ENCODE results near the gene PCDH1. TPM values are rescaled to one million over a fixed set of nuclear protein-coding genes. Genes with fewer than 3 reads are reported as not detected.

Gene PCDH1
- polyA plus RNA-seq, 3 donors = 13.7 to 26.7 (median 17.4) TPM

GRCh38 chr5:141807329-141807728, 70.9 kb downstream of the PCDH1 start:
- H3K27ac ChIP-seq (ENCODE audit: low read depth, low read length) = no peak overlapping the region
- WGBS, 3 donors = 75 to 78% (median 77%) methylated on average over 11 of the region's 11 CpGs

DNA sequence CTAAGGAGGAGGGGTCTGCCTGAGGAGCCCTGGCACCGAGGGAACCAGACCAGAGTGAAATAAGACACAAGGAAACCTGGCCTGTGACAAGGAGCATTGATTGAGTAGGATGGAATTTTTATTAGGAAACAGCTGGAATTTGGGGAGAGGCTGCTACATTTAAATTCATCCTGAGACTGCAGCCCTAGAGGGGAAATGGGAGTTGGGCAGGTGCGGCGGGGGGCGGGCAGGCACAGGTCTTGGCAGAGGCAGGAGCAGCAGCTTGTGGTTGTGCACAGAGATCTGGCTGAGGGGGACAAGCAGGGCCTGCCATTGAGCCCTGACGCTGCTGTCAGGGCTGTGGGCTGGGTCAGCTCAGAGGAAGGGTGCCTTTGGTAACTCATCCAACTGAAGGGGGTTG, 71.6 kb downstream of the PCDH1 start:
- H3K27ac ChIP-seq (ENCODE audit: low read depth, low read length) = no peak overlapping the region
- 48 to 58% (median 54%) methylated on average over 5 of the region's 5 CpGs for WGBS, 3 donors

- WGBS, 3 donors = 29 to 62% (median 38%) methylated on average over 10 of the region's 10 CpGs
- H3K27ac ChIP-seq (ENCODE audit: low read depth, low read length) = peak overlapping the region; percentile 19
These were observed 72.2 kb downstream of the PCDH1 start for GRCh38 chr5:141805874-141806595.

- H3K27ac ChIP-seq (ENCODE audit: low read depth, low read length) = no peak overlapping the region
- 38 to 43% (median 39%) methylated on average over 5 of the region's 5 CpGs for WGBS, 3 donors
These were observed 73.7 kb downstream of the PCDH1 start for GRCh38 chr5:141804475-141804874.

Other genes starting within 250 kb of the PCDH1 start
- 10 to 100 TPM; 27.2 to 53.6 (median 35.3) TPM for gene HDAC3, start 241.6 kb downstream of the PCDH1 start, polyA plus RNA-seq
- gene RELL2, start 241.4 kb downstream of the PCDH1 start, polyA plus RNA-seq = 1 to 10 TPM; 1.4 to 2.6 (median 1.5) TPM
- 1 to 10 TPM; 6.7 to 8.2 (median 8.1) TPM for gene FCHSD1, start 227.0 kb downstream of the PCDH1 start, polyA plus RNA-seq
- 10 to 100 TPM in 2 of 3 donors, 1 to 10 TPM in 1; 2.5 to 33.4 (median 14.2) TPM for gene ARAP3, start 196.2 kb downstream of the PCDH1 start, polyA plus RNA-seq
- 10 to 100 TPM; 29.9 to 47.0 (median 35.0) TPM for gene DELE1, start 45.5 kb upstream of the PCDH1 start, polyA plus RNA-seq
- gene PCDH12, start 79.8 kb upstream of the PCDH1 start, polyA plus RNA-seq = 1 to 10 TPM in 2 of 3 donors, under 1 TPM in 1; 0.89 to 5.0 (median 2.7) TPM
- gene RNF14, start 90.7 kb upstream of the PCDH1 start, polyA plus RNA-seq = 10 to 100 TPM; 17.8 to 35.5 (median 25.9) TPM
- 10 to 100 TPM in 2 of 3 donors, 1 to 10 TPM in 1; 6.4 to 36.1 (median 10.3) TPM for gene GNPDA1, start 134.6 kb upstream of the PCDH1 start, polyA plus RNA-seq
- 10 to 100 TPM; 36.8 to 50.8 (median 38.6) TPM for gene NDFIP1, start 230.4 kb upstream of the PCDH1 start, polyA plus RNA-seq